ENCODE results near the gene HAGHL.

DNA sequence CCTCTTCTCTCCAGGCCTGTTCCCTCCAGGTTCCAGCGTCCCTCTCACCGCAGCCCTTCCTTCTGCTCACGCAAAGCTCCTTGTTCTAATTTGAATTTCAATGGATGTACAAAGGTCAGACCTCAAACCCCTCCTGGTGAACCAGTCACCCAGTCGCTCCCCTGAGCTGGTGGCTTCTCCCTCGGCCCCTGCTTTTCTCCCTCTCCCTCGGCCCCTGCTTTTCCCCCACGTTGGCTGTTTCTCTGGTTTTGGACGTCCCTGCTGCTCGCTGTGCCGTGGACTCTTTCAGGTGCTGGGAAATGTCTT lies 25.1 kb downstream of the HAGHL start:
- TF ChIP-seq, protein P1, sequence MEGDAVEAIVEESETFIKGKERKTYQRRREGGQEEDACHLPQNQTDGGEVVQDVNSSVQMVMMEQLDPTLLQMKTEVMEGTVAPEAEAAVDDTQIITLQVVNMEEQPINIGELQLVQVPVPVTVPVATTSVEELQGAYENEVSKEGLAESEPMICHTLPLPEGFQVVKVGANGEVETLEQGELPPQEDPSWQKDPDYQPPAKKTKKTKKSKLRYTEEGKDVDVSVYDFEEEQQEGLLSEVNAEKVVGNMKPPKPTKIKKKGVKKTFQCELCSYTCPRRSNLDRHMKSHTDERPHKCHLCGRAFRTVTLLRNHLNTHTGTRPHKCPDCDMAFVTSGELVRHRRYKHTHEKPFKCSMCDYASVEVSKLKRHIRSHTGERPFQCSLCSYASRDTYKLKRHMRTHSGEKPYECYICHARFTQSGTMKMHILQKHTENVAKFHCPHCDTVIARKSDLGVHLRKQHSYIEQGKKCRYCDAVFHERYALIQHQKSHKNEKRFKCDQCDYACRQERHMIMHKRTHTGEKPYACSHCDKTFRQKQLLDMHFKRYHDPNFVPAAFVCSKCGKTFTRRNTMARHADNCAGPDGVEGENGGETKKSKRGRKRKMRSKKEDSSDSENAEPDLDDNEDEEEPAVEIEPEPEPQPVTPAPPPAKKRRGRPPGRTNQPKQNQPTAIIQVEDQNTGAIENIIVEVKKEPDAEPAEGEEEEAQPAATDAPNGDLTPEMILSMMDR (IDR thresholded peaks at IDR 0.05 in 2 of 3, conservative IDR thresholded peaks at IDR 0.05 in 1 of 3; ENCODE audit: borderline replicate concordance in 1 of 3, insufficient read depth in 1 of 3, low read depth in 2 of 3, low read length in 2 of 3): no peak
- TF ChIP-seq YY1 (IDR thresholded peaks at IDR 0.05; ENCODE audit: extremely low read depth, insufficient replicate concordance, low read depth, low read length) (no peak), ZNF274 (IDR thresholded peaks at IDR 0.05; ENCODE audit: low read depth, low read length) (no peak), JUND (IDR thresholded peaks at IDR 0.05) (no peak), POLR2A (IDR thresholded peaks at IDR 0.05; ENCODE audit: borderline replicate concordance, extremely low read depth, insufficient read depth, insufficient read length) (no peak), EZH2phosphoT487 (IDR thresholded peaks at IDR 0.05; ENCODE audit: borderline replicate concordance) (no peak), EZH2 (IDR thresholded peaks at IDR 0.05) (no peak), EGR1 (IDR thresholded peaks at IDR 0.05; ENCODE audit: low read depth) (no peak), POLR2AphosphoS5 (IDR thresholded peaks at IDR 0.05; ENCODE audit: low read depth, low read length) (no peak), SIN3A (IDR thresholded peaks at IDR 0.05; ENCODE audit: low read depth) (no peak)
- TF ChIP-seq, protein P2, sequence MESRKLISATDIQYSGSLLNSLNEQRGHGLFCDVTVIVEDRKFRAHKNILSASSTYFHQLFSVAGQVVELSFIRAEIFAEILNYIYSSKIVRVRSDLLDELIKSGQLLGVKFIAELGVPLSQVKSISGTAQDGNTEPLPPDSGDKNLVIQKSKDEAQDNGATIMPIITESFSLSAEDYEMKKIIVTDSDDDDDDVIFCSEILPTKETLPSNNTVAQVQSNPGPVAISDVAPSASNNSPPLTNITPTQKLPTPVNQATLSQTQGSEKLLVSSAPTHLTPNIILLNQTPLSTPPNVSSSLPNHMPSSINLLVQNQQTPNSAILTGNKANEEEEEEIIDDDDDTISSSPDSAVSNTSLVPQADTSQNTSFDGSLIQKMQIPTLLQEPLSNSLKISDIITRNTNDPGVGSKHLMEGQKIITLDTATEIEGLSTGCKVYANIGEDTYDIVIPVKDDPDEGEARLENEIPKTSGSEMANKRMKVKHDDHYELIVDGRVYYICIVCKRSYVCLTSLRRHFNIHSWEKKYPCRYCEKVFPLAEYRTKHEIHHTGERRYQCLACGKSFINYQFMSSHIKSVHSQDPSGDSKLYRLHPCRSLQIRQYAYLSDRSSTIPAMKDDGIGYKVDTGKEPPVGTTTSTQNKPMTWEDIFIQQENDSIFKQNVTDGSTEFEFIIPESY (IDR thresholded peaks at IDR 0.05; ENCODE audit: extremely low read depth, insufficient replicate concordance, low read length): no peak
- TF ChIP-seq, protein P3, sequence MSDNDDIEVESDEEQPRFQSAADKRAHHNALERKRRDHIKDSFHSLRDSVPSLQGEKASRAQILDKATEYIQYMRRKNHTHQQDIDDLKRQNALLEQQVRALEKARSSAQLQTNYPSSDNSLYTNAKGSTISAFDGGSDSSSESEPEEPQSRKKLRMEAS (IDR thresholded peaks at IDR 0.05): no peak
